ENCODE data around the gene N4BP2L2.

N4BP2L2 gene

DNA sequence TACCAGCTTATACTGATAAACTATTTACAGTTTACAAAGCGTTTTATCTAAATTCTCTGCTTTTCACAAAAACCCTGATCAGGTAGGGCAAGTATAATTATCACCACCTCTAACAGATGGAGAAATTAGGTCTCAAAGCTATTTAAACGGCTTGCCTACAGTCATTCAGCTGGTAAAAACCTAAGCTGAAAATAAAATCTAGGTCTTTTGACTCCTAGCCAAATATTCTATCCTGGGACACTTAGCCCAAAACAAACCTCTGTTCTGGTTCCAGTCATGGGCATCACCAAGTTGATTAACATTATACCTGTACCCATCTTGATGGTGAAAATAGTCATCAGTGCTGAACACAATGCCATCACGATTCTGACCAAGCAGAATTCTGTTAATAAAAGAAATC, 11.4 kb downstream of the N4BP2L2 start:
- DNase-seq, result no peak

DNA sequence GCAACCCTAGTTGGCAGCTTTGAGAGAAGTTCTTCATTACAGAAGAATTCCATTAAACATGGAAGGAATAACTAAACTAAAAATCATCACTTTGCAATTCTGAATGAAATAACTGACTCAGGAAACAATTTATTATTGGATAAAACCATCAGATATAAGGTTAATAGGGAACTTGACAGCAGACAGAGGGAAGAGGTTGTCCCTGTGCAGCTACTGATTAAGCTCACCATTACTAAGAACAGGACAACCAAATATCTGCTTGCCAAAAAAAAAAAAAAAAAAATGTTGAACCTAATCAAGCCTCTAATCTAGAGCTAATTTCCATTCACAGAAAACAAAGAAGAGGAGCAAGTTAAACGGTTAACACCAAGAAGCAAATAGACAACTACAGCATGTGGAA, 12.8 kb downstream of the N4BP2L2 start:
- no peak for DNase-seq

DNA sequence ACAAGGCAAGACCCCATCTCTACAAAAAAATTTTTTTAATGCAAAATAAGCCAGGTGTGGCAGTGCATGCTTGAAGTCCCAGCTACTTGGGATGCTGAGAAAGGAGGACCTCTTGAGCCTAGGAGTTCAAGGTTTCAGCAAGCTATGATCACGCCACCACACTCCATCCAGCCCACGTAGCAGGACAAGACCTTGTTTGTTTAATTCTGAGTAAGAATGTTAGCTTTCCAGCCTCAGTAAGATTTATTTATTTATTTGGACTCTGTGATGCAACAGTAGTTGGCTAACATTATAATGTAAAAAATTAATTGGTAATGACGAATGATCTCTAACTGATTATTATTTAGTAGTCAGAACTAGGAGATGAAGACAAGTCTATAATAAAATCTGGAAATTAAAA, 23.3 kb downstream of the N4BP2L2 start:
- no peak for DNase-seq

DNA sequence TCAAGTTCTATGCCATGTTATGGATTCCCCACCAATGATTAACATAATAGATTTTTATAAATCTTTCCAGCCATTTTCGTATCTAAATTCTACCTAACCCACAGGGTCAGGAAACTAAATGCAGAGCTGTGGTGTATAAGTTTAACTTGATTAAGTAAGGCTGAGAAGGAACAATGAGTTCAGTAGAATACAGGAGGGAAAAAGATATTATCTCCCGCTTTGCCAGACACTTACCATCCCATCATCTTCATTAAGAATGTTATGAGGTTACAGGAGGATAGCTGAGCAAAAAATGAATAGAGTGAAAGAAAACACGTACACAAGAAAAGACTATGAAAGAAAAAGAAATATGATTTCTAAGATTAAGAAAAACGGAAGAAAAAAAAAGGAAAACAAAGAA, 27.1 kb downstream of the N4BP2L2 start:
- DNase-seq, result no peak

DNA sequence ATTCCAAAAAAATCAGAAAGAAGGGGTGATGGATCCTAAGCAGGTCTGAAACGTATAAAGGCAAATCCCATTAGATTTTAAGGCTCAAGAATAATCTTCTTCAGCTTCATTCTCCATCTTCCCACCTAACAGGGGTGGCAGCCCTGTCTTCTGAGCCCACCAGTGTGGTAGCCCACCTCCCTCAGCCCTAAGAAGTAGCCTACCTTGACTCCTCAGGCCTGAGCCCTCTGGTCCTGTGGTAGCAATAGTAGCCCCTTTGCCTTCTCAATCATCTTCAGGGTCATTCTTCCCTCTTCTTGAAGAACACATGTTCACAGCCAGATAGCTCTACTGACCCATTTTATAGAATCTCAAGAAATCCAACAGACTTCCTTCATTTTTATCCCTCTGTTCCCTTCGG, 33.7 kb downstream of the N4BP2L2 start:
- no peak for DNase-seq

DNA sequence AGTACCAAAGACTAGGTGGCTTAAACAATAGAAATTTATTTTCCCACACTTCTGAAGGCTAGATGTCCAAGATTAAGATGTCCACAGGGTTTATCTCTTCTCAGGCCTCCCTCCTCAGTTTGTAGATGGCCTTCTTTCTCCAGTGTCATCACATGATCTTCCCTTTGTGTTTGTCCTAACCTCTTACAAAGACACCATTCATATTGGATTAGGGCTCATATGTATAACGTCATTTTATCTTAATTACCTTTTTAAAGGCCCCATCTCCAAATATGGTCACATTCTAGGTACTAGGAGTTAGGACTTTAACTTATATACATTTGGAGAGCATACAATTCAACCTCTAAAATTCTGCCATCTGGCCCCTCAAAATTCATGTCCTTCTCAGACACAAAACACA, 34.3 kb downstream of the N4BP2L2 start:
- DNase-seq, result no peak

DNA sequence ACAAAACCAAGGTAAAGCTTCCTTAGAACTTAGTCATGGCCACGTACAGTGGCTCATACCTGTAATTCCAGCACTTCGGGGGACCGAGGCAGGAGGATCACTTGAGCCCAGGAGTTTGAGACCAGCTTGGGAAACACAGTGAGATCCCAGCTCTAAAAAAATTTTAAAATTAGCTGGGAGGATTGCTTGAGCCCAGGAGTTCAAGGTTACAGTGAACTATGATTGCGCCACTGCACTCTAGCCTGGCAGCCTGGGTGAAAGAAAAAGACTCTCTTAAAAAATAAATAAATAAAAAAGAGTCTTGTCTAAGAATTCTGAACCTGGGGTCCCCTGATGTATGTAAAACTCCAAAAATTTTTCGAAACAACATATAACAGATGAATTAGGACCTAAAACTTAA, 34.9 kb downstream of the N4BP2L2 start:
- no peak for DNase-seq

DNA sequence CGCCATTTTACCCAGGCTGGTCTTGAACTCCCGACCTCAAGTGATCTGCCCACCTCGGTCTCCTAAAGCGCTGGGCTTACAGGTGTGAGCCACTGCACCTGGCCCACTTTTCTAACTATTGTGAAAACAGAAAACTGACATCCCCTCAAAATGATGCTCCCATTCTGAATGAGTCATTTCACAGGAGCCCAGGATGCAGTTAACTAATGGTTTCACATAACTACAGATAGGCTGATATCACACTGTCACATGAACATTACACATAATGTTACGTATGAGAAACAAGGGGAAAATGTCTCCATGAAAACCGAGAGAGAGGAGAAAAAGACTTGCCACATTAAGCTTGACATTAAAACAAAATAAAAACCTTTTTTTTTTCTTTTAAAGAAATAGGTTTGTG, 37.5 kb downstream of the N4BP2L2 start:
- no peak for DNase-seq

DNA sequence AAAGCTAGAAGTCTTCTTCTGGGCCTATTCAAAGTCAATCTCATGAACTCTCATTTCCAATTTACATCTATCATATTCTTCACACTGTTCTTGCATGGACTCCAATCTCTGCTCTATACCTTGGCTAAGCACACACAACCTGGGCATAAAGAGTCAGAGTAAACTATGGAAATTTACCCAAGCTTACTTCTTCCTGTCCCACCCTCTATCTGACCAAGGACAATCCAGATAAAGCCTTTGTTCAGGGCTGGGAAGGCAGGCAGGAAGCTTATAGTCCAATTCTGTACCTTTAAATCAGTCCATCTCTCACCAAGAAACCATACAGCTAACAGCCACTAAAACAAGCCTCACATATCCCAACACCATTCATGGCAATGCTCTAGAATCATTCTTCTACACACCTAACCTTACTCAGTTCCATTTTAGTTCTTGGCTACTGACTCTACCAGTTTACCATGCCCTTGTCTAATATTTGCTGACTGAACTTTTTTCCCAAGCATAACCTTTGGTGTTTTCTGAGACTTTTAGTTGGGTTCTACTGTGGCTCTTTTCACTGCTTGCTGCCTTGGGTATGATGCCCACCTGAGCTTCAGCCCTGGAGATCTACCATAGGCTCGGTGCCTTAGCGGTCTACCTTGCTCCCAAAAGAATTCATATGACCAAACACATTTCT, 38.9 kb downstream of the N4BP2L2 start:
- no peak for DNase-seq

DNA sequence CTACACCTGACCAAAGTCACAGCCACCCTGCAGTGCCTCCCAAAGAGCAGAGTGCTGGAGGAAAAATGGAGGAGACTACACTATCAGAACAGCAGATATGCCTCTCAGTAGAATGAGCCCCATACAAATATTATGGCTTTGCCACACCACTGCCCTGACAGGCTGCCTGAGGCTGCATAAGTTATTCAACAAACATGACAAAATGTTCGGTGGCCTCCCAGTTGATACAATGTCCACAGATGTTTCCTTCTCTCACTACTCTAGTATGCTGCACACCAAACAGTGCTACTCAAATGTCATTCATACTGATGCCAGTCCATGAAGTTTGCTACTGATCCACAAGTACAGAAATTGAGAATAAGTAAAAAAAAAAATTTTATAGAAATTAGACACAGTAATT, 41.0 kb downstream of the N4BP2L2 start:
- no peak for DNase-seq

DNA sequence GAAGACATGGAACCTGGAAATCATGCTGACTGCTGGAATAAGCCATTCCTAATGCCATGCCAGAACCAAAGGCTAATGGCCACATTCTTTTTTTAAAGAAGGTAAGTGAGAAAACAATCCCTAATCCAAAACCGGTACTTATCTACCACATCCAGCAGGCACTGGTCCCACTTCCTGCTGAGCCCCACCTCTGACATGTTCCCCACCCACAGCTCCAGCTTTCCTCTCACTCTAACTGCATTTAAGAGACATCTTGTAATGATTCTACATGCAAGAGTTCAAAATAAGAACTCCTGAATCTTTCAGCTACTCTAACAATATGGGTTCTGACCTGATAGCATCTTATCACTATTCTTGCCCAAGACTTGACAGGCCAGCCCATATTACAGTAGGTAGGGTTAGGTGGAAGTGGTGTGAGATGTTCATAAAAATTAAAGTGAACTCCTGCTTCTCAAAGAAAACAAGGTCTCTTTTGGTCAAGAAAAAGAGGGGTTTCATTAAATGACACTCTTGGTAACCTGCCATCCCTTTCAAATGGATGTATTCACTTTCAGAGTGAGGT, 41.9 kb downstream of the N4BP2L2 start:
- DNase-seq, result no peak

DNA sequence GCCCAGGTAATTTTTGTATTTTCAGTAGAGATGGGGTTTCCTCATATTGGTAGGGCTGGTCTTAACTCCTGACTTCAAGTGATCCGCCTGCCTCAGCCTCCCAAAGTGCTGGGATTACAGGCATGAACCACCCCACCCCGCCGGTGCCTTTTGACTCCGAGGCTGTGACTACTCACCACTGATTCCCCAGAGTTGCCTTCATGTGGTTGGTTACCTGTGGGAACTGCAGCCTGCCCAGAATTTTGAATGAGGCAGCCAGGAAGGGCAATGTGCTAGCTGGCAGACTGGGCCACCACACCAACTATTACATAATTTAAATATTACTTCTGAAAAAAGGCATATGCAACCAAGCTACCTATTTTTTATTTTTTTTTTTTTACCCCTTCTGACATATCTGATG, 42.8 kb downstream of the N4BP2L2 start:
- no peak for DNase-seq

DNA sequence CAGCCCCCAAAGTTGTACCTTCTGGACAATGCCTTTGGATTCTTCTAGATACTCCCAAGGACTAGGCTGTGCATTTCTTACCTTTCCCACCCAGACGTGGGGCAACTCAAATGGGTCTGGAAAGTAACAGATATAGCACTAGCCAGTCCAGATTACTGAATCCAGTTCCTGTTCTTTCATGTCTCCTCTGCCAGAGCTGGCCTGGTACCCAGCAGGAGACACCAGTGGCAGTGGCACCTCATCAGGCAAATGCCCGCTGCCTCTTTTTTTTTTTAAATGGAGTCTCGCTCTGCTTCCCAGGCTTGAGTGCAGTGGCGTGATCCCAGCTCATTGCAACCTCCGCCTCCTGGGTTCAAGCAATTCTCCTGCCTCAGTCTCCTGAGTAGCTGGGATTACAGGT, 43.2 kb downstream of the N4BP2L2 start:
- DNase-seq, result no peak

DNA sequence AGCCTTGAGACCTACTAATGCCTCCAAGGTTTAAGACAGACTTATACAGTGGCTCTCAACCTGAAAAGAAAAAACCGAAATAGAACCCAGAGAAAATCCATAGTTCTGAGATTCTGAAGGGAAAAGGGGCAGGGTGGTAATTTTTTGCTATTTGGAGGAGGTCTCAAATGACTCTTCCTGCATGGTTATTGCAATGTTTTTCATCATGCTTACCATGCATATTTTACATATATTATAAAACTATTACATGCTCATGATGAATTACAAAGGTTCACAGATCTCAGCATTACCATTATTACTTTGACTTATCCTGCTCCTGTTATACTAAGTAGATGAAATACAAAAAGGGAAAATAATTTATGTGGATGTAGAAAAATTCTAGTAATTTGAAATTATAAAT, 47.6 kb downstream of the N4BP2L2 start:
- no peak for DNase-seq

DNA sequence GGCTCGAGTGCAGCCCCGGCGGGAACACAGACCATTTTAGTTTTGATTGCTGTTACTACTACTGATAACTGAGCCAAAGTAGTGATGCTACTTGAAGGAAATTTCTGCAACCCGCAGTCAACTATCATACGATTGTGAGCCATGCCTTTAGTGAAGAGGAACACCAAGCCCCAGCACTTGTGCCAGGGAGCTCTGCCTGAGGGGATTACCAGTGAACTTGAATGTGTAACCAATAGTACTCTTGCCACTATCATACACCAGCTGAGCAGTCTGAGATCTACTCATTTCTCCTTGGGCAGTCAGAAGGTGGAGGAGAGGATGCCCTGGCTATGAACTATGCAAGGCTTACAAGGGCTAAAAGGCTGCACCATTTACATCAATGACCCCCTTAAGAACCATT, 61.7 kb downstream of the N4BP2L2 start:
- DNase-seq, result no peak

DNA sequence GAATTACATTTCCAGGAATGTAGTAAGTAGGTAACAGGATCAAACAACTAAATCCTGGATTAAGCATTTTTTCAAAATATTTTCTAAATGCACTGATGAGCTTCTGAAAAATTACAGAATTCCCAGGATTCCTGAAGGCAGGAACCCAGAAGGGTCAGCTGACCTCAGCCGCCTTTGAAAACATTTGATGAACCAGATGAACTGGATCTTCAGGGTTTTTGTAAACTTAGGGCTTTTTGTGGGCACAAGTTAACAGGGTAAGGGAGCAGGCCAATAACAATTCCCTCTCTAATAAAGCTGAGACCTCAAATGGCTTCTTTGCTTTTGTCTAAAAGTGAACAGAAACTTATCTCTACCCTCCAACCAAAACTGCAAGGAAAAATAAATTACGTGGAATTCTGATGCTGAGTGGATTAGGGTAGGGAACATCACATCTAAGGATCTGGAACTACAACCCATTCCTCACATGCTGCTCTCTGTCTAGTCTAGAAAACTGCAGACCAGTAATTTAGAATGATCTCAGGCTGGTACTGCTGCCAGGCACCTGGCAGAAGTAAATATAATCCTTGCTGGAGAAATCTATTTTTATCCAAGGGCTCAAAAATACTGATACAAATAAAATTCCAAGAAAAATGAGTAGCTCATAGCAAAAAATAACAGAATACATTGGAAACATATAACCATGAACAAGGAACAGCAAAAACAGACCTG, 62.4 kb downstream of the N4BP2L2 start:
- DNase-seq, result no peak

DNA sequence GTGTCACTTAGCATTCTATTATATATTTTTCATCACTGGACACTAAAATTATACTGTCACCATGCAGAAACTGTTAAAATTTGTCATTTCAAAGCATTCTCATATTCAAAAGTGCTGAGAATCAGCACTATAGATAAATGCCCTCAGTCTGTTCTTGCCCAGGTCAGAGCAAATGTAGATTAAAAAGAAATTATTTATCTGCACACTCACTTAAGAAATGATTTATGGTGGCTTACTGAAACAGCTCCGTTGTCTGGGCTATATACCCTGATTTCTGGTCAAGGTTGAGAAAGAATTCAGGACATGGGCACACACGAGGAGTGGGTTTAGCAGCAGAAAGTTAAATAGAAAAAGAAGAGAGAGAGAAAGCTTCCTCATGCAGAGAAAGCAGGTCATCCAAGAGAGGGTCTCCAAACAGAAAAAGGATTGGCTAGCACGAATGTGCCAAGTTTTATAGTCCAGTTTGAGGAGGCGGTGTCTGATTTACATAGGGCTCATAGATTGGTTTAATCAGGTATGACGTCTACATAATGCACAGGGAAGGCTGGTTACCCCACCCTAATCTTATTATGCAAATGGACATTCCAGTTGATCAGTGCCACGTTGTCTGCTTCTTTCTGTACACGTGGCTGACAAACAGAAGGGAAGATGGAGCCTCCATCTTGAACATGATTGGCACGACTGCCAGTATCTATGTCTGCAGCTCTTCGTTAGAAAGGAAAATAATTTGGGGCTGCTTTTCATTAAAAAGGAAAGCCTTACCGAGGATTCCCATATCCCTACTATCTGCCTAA, 63.4 kb downstream of the N4BP2L2 start:
- no peak for DNase-seq

DNA sequence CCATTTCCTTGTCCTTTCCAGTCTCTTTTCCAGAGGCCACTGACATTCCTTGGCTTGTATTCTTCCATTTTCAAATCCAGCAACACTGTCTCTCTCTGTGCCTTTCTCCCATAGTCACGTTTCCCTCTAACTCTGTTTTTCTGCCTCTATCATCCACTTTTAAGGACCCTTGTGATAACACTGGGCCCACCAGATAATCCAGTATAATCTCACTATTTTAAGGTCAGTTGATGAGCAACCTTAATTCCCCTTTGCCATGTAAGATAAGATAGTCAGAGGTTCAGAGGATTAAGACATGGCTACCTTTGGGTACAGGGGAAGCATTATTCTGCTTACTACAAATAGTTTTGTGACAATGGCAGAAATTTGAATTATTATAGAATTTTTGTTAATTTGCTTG, 64.9 kb downstream of the N4BP2L2 start:
- no peak for DNase-seq

DNA sequence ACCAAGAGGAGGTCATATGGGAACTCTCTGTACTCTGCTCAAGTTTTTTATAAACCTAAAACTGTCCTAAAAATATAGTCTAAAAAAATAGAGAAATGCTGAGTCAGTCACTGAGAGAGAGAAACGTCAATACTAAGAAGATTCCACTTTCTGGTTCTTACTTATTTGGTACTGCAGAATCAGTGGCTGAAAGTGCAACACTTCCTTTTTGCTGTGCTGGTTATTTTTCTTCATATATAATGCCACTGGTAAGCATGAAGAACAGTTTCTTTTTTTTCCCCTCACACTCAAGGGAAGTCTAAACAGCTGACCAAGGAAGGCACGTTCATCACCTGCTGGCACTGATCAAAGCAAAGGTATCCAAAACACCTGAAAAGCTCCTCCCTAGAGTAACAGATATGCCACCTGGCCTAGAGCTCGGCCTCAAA, 66.4 kb downstream of the N4BP2L2 start:
- DNase-seq, result peak; percentile 26

DNA sequence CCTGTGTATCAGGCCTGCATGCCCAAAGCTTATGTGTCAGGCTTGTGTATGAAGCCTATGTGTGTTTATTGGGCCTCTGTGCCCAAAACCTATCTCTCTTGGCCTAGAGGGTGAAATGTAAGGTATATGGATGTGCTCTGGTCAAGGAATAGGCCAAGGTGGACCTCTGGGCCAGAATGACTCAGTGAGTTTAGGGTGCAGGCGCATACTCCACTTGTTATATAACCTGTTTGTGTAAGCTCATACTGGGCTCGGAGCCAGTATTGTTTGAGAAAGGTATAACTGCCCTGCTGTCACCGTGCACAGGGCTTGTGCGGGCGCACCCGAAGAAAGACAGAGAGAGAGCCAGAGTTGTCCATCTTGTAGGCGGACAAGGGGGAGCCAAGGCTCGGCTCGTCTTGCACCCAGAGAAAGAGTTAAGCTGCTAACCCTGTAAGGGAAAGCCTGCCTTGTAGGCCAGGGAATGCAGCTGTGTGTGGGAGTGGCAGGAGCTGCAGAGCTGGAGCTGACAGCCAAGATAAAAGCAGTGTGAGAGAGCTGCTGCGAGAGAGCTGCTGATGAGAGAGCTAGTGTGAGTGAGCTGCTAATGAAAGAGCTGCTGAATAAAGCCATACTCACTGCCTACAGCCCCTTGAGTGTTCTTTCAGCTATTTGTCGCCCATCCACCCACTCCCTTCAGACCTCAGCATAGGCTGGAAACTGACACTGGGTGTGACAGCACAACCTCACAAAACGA, 67.2 kb downstream of the N4BP2L2 start:
- no peak for DNase-seq

DNA sequence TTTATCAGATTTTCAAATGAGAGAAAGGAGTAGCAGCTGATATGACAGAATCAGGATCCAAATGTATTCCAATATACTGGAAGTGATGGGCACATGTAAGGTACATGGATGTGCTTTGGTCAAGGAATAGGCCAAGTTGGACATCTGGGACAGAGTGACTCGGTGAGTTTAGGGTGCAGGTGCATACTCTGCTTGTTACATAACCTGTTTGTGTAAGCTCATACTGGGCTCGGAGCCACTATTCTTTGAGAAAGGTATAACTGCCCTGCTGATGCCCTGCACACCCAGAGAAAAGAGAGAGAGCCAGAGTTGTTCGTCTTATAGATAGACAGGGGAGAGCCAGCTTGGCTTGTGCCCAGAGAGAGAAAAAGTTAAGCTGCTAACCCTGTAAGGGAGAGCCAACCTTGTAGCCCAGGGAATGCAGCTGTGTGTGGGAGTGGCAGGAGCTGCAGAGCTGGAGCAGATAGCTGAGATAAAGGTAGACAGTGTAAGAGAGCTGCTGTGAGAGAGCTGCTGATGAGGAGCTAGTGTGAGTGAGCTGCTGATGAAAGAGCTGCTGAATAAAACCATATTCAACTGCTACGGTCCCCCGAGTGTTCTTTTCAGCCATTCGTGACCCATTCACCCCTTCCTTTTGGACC, 70.0 kb downstream of the N4BP2L2 start:
- no peak for DNase-seq

DNA sequence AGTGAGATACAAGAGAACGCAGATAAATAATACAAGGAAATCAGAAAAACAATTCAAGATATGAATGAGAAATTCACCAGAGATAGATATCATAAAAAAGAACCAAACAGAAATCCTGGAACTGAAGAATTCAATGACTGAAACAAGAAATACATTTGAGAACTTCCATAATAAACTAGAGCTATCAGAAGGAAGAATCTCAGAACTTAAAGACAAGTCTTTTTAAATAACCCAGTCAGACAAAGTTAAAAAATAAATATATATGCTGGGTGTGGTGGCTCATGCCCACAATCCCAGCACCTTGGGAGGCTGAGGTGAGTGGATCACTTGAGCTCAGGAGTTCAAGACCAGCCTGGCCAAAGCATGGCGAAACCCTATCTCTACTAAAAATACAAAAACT, 82.0 kb downstream of the N4BP2L2 start:
- DNase-seq, result no peak

DNA sequence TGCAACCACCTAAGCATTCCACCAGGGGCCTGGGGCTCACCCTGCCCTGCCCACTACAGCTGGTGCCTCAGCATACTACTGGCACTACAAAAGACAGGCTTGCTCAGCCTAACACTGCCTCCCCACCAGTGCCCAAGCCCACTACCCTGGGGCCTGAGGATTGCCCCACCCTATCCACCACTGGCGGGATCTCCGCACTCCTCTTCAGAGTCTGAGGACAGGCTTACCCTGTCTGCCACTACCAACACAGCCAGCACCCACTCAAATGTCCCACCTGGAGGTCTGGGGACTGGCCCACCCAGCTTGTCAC, 83.0 kb downstream of the N4BP2L2 start:
- no peak for DNase-seq
